NT2/D1 (cell line): Measurements from ENCODE around the gene TMCC2.

Experiments used
- SUZ12 ChIP-seq: IDR thresholded peaks from 2 replicates; pipeline ENCODE4 v1.6.1; 2011; ENCODE audit not compliant: insufficient read length, insufficient read depth; ENCODE audit errors: extremely low read depth
- YY1 ChIP-seq: IDR thresholded peaks from 2 replicates; pipeline ENCODE4 v1.6.1; 2011; ENCODE audit not compliant: insufficient read length, insufficient read depth
- ZNF274 ChIP-seq: IDR thresholded peaks from 2 replicates; pipeline ENCODE4 v1.6.1; 2011; ENCODE audit warnings: mild to moderate bottlenecking, low read depth, low read length

DNA sequence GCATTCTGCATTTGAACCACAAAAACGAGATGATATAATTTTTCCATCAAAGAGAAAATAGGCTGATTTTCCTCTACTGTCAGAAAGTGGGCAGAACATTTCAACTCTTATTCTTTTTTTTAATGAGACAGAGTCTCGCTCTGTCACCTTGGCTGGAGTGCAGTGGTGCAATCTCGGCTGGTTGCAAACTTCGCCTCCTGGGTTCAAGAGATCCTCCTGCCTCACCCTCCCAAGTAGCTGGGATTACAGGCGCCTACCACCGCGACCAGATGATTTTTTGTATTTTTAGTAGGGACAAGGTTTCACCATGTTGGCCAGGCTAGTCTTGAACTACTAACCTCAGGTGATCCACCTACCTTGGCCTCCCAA, 27.8 kb upstream of the TMCC2 start:
- TF ChIP-seq ZNF274: no peak
- no peak for TF ChIP-seq YY1
- no peak for TF ChIP-seq SUZ12
